Liver (tissue), 9 donors: Measurements from ENCODE around the gene CRIP1. TPM values are rescaled to one million over a fixed set of nuclear protein-coding genes. Genes with fewer than 3 reads are reported as not detected.

Experiments
- DNase-seq: peaks from one replicate; pipeline ENCODE4 v3.0.0-alpha.2; 2017; ENCODE audit warnings: low spot score
- H3K27ac ChIP-seq, 2 donors: one replicate each; pipeline ENCODE4 v1.7.0; 2013; ENCODE audit warnings: inconsistent platforms in 2 of 2, low read length in 2 of 2, control low read depth in 1 of 2, low read depth in 1 of 2, mild to moderate bottlenecking in 1 of 2
- H3K27me3 ChIP-seq, 4 donors: one replicate each; pipeline versions ENCODE4 v1.6.1 to v1.7.0; 2013; ENCODE audit warnings: low read length in 3 of 4, inconsistent platforms in 1 of 4, mild to moderate bottlenecking in 1 of 4, moderate library complexity in 1 of 4; ENCODE audit not compliant: control insufficient read depth in 4 of 4, insufficient read depth in 4 of 4
- H3K36me3 ChIP-seq, 4 donors: one replicate each; pipeline versions ENCODE4 v1.6.1 to v1.7.0; 2013; ENCODE audit warnings: low read length in 3 of 4, mild to moderate bottlenecking in 3 of 4, low read depth in 1 of 4, moderate library complexity in 1 of 4; ENCODE audit not compliant: control insufficient read depth in 4 of 4, insufficient read depth in 3 of 4
- H3K4me1 ChIP-seq, 4 donors: one replicate each; pipeline versions ENCODE4 v1.6.1 to v1.7.0; 2013; ENCODE audit warnings: low read length in 3 of 4, mild to moderate bottlenecking in 3 of 4, moderate library complexity in 1 of 4; ENCODE audit not compliant: control insufficient read depth in 4 of 4, insufficient read depth in 4 of 4
- H3K4me3 ChIP-seq, 3 donors: one replicate each; pipeline versions ENCODE4 v1.6.1 to v1.7.0; 2013; ENCODE audit warnings: low read length in 3 of 3, control low read depth in 1 of 3, low read depth in 1 of 3, mild to moderate bottlenecking in 1 of 3
- H3K9ac ChIP-seq, 2 donors: one replicate each; pipeline ENCODE4 v1.7.0; 2013; ENCODE audit warnings: low read length in 2 of 2, mild to moderate bottlenecking in 2 of 2, moderate library complexity in 2 of 2, control low read depth in 1 of 2, low read depth in 1 of 2
- H3K9me3 ChIP-seq, 4 donors: one replicate each; pipeline versions ENCODE4 v1.6.1 to v1.7.0; 2013; ENCODE audit warnings: low read length in 3 of 4; ENCODE audit not compliant: control insufficient read depth in 4 of 4
- ATF3 ChIP-seq: IDR thresholded peaks from 2 replicates; pipeline ENCODE4 v1.6.1; 2016; ENCODE audit warnings: antibody characterized with exemption
- CTCF ChIP-seq: fragments of 150-350 bp; IDR thresholded peaks from 2 replicates; pipeline ENCODE4 v1.5.1; 2017; ENCODE audit warnings: improper control_type of control experiment, low read depth, low read length; ENCODE audit not compliant: missing input control
- EGR1 ChIP-seq, 2 donors: IDR thresholded peaks; 2 replicates each; pipeline ENCODE4 v1.6.1; 2016 to 2018; ENCODE audit warnings: antibody characterized with exemption in 2 of 2, low read depth in 2 of 2
- FOXA1 ChIP-seq: IDR thresholded peaks from 2 replicates; pipeline ENCODE4 v1.6.1; 2016; ENCODE audit warnings: antibody characterized with exemption
- FOXA2 ChIP-seq: IDR thresholded peaks from 2 replicates; pipeline ENCODE4 v1.6.1; 2016; ENCODE audit warnings: antibody characterized with exemption
- GABPA ChIP-seq, 2 donors: IDR thresholded peaks in 1 of 2; conservative IDR thresholded peaks in 1 of 2; 2 replicates each; pipeline ENCODE4 v1.6.1; 2016; ENCODE audit warnings: antibody characterized with exemption in 2 of 2, mild to moderate bottlenecking in 1 of 2, moderate library complexity in 1 of 2
- HNF4A ChIP-seq, 2 donors: conservative IDR thresholded peaks; 2 replicates each; pipeline ENCODE4 v1.6.1; 2016; ENCODE audit warnings: antibody characterized with exemption in 2 of 2, mild to moderate bottlenecking in 2 of 2
- HNF4G ChIP-seq: IDR thresholded peaks from 2 replicates; pipeline ENCODE4 v1.6.1; 2016; ENCODE audit warnings: antibody characterized with exemption
- JUND ChIP-seq, 2 donors: IDR thresholded peaks; 2 replicates each; pipeline ENCODE4 v1.6.1; 2016; ENCODE audit warnings: antibody characterized with exemption in 2 of 2
- MAX ChIP-seq: IDR thresholded peaks from 2 replicates; pipeline ENCODE4 v1.6.1; 2016; ENCODE audit warnings: antibody characterized with exemption
- NR2F2 ChIP-seq: IDR thresholded peaks from 2 replicates; pipeline ENCODE4 v1.6.1; 2016; ENCODE audit warnings: antibody characterized with exemption
- RAD21 ChIP-seq, 2 donors: IDR thresholded peaks; 2 replicates each; pipeline ENCODE4 v1.6.1; 2016; ENCODE audit warnings: antibody characterized with exemption in 2 of 2, mild to moderate bottlenecking in 2 of 2
- REST ChIP-seq: IDR thresholded peaks from 2 replicates; pipeline ENCODE4 v1.6.1; 2016; ENCODE audit warnings: antibody characterized with exemption, mild to moderate bottlenecking
- RXRA ChIP-seq, 2 donors: IDR thresholded peaks; 2 replicates each; pipeline ENCODE4 v1.6.1; 2017 to 2018; ENCODE audit warnings: antibody characterized with exemption in 2 of 2, mild to moderate bottlenecking in 1 of 2
- SP1 ChIP-seq: IDR thresholded peaks from 2 replicates; pipeline ENCODE4 v1.6.1; 2018; ENCODE audit warnings: antibody characterized with exemption, mild to moderate bottlenecking
- TAF1 ChIP-seq: conservative IDR thresholded peaks from 2 replicates; pipeline ENCODE4 v1.6.1; 2016; ENCODE audit warnings: antibody characterized with exemption, mild to moderate bottlenecking
- YY1 ChIP-seq: IDR thresholded peaks from 2 replicates; pipeline ENCODE4 v1.6.1; 2016; ENCODE audit warnings: antibody characterized with exemption, mild to moderate bottlenecking
- ZBTB33 ChIP-seq: IDR thresholded peaks from 2 replicates; pipeline ENCODE4 v1.6.1; 2016; ENCODE audit warnings: antibody characterized with exemption
- WGBS: extraction: QIAGEN DNeasy Blood & Tissue Kit; methylation state at CpG from one replicate; pipeline ENCODE4 v1.1.7; 2013; 5-methylcytosine and 5-hydroxymethylcytosine counted together
- polyA plus RNA-seq, 2 donors: library from polyadenylated mRNA; stranded (reverse) in 1 of 2; unstranded in 1 of 2; fragments of 200-250 nt in 1 of 2; fragments of >200 nt in 1 of 2; fragmentation: Nextera tagmentation in 1 of 2; extraction: Ambion mirVana in 1 of 2; gene quantifications; one replicate each; pipeline versions ENCODE4 v1.2.1 to v1.2.3, GENCODE V29; 2013 to 2015
- total RNA-seq, 2 donors: library from RNA; depleted of rRNA; stranded (reverse); fragments of >200 nt; gene quantifications; one replicate each; pipeline ENCODE4 v1.2.3, GENCODE V29; 2014
- donor health status: healthy.
- donor health status: healthy.
- donor health status: healthy.
- donor health status: healthy.
- donor health status: healthy.

CRIP1 gene
- total and polyA plus RNA-seq, 4 donors = 1.4 to 11.4 (median 3.9) TPM

- no peaks in the 10 kb centered on the region for H3K9me3 ChIP-seq
- TF ChIP-seq SP1 (peak; percentile 60), HNF4G (no peak), HNF4A (conservative IDR thresholded peaks at IDR 0.05) (peak; percentile 44 to 70), RAD21 (IDR thresholded peaks at IDR 0.05) (peak; percentile 7 to 29), EGR1 (IDR thresholded peaks at IDR 0.05; ENCODE audit: low read depth in 2 of 2) (peak in 1 of 2 donors; percentile 16), MAX (no peak), RXRA (IDR thresholded peaks at IDR 0.05) (peak; percentile 81 to 87), GABPA (IDR thresholded peaks at IDR 0.05 in 1 of 2, conservative IDR thresholded peaks at IDR 0.05 in 1 of 2) (no peak), NR2F2 (no peak), CTCF (no peak), YY1 (peak; percentile 85), TAF1 (no peak), REST (peak; percentile 56), FOXA1 (no peak), ATF3 (no peak), ZBTB33 (no peak), JUND (IDR thresholded peaks at IDR 0.05) (no peak), FOXA2 (no peak)
- peak overlapping the region; percentile 88 to 94 for H3K27ac ChIP-seq
- no peaks in the 10 kb centered on the region for H3K27me3 ChIP-seq
- DNase-seq = no peak
- no peaks in the 10 kb centered on the region for H3K36me3 ChIP-seq
- H3K4me3 ChIP-seq = peak overlapping the region in 2 of 3 donors; percentile 45 to 84
- peaks cover 31 to 60% (median 43%) of the 10 kb centered on the region in 4 donors for H3K4me1 ChIP-seq
- H3K9ac ChIP-seq = peak overlapping the region; percentile 60 to 64
- WGBS = 13% methylated on average over 21 of the region's 21 CpGs
Measured at GRCh38 chr14:105476097-105476830, 10.4 kb upstream of the CRIP1 start.
